Smooth muscle cell (in vitro differentiated cells): ENCODE data around the gene RGS9BP. TPM values are rescaled to one million over a fixed set of nuclear protein-coding genes. Genes with fewer than 3 reads are reported as not detected.

Experiments
- DNase-seq: peaks from one replicate; lab custom pipeline; 2025; ENCODE audit not compliant: unreplicated experiment; lab: John Stamatoyannopoulos, UW
- H2AFZ ChIP-seq: fragments of 200-600 bp; sonication (generic); 2 replicates; pipeline ENCODE4 v1.6.0; 2016; ENCODE audit warnings: antibody characterized with exemption, low read depth, mild to moderate bottlenecking
- H3F3A ChIP-seq: fragments of 200-600 bp; sonication (generic); 2 replicates; pipeline ENCODE4 v1.6.0; 2017; ENCODE audit warnings: antibody characterized with exemption, low read depth
- H3K27ac ChIP-seq: fragments of 200-600 bp; sonication (generic); 2 replicates; pipeline ENCODE4 v1.5.1; 2016; ENCODE audit warnings: low read depth, mild to moderate bottlenecking
- H3K27me3 ChIP-seq: fragments of 200-600 bp; sonication (generic); 2 replicates; pipeline ENCODE4 v1.6.1; 2016; ENCODE audit warnings: low read depth, mild to moderate bottlenecking
- H3K36me3 ChIP-seq: fragments of 200-600 bp; sonication (generic); 2 replicates; pipeline ENCODE4 v1.5.1; 2016; ENCODE audit warnings: low read depth
- H3K4me1 ChIP-seq: fragments of 200-600 bp; sonication (generic); 2 replicates; pipeline ENCODE4 v1.5.1; 2016; ENCODE audit warnings: low read depth
- H3K4me2 ChIP-seq: fragments of 200-600 bp; sonication (generic); 2 replicates; pipeline ENCODE4 v1.6.0; 2016; ENCODE audit warnings: mild to moderate bottlenecking
- H3K4me3 ChIP-seq: fragments of 200-600 bp; sonication (generic); 2 replicates; pipeline ENCODE4 v1.5.1; 2016; ENCODE audit warnings: mild to moderate bottlenecking
- H3K79me2 ChIP-seq: fragments of 200-600 bp; sonication (generic); 2 replicates; pipeline ENCODE4 v1.6.0; 2016; ENCODE audit warnings: low read depth, mild to moderate bottlenecking
- H3K9ac ChIP-seq: fragments of 200-600 bp; sonication (generic); 2 replicates; pipeline ENCODE4 v1.6.0; 2016; ENCODE audit warnings: low read depth
- H3K9me3 ChIP-seq: fragments of 200-600 bp; sonication (generic); replicated peaks from 2 replicates; pipeline ENCODE4 v1.5.1; 2016; ENCODE audit warnings: low read depth
- H4K20me1 ChIP-seq: fragments of 200-600 bp; sonication (generic); 2 replicates; pipeline ENCODE4 v1.6.0; 2016; ENCODE audit warnings: low read depth
- CTCF ChIP-seq: fragments of 200-600 bp; sonication (generic); IDR thresholded peaks from 2 replicates; pipeline ENCODE4 v1.5.1; 2017; ENCODE audit warnings: borderline replicate concordance, mild to moderate bottlenecking, antibody characterized with exemption; ENCODE audit not compliant: insufficient read depth, poor library complexity, severe bottlenecking
- WGBS: methylation state at CpG from one replicate; pipeline ENCODE4 v1.1.7; 2016; ENCODE audit warnings: low lambda C conversion rate; 5-methylcytosine and 5-hydroxymethylcytosine counted together
- polyA plus RNA-seq: library from polyadenylated mRNA; unstranded; fragments of >200 nt; fragmentation: Nextera tagmentation; extraction: Ambion mirVana; gene quantifications from 2 replicates; pipeline ENCODE4 v1.2.1, GENCODE V29; 2016
- total RNA-seq: library from RNA; depleted of rRNA; stranded (reverse); fragments of >200 nt; gene quantifications from 2 replicates; pipeline ENCODE4 v1.2.3, GENCODE V29; 2014

RGS9BP gene
- total and polyA plus RNA-seq, 2 experiments from 2014 or later: not detected

GRCh38 chr19:32717496-32717895, 41.8 kb downstream of the RGS9BP start:
- 95% methylated on average over 5 of the region's 5 CpGs for WGBS

GRCh38 chr19:32718286-32718685, 42.6 kb downstream of the RGS9BP start:
- Histone ChIP-seq H3K4me1 (no peaks in the 10 kb centered on the region), H3K4me2 (no peak overlapping the region), H3K9me3 (no peaks in the 10 kb centered on the region), H3K9ac (no peak overlapping the region), H3F3A (no peaks in the 10 kb centered on the region), H2AFZ (no peak overlapping the region), H3K36me3 (peaks cover 5% of the 10 kb centered on the region), H3K4me3 (no peak overlapping the region), H3K27ac (no peak overlapping the region), H3K27me3 (no peaks in the 10 kb centered on the region), H3K79me2 (no peaks in the 10 kb centered on the region), H4K20me1 (no peaks in the 10 kb centered on the region)
- TF ChIP-seq CTCF: no peak
- no peak for DNase-seq
- 85% methylated on average over 7 of the region's 7 CpGs for WGBS

More at GRCh38 chr19:32717496-32717895, 41.8 kb downstream of the RGS9BP start:
- Histone ChIP-seq H3K9ac (no peak overlapping the region), H3K27me3 (no peaks in the 10 kb centered on the region), H4K20me1 (no peaks in the 10 kb centered on the region), H2AFZ (no peak overlapping the region), H3F3A (no peaks in the 10 kb centered on the region), H3K9me3 (no peaks in the 10 kb centered on the region), H3K4me3 (no peak overlapping the region), H3K4me1 (no peaks in the 10 kb centered on the region), H3K79me2 (no peaks in the 10 kb centered on the region), H3K27ac (no peak overlapping the region), H3K36me3 (peaks cover 5% of the 10 kb centered on the region), H3K4me2 (no peak overlapping the region)
- DNase-seq: no peak
- no peak for TF ChIP-seq CTCF

- Histone ChIP-seq H3K4me1 (no peaks in the 10 kb centered on the region), H2AFZ (no peak within 1 kb of the TSS)
- no peak for DNase-seq
Measured at GRCh38 chr19:32719611-32720059, 44.0 kb downstream of the RGS9BP start, which contains the start of gene TDRD12. Gene TDRD12 (plus strand): TSS chr19:32719767. CDS start chr19:32720073, 306 bp downstream.

More at GRCh38 chr19:32719611-32720059, 44.0 kb downstream of the RGS9BP start, which contains the start of gene TDRD12:
- no peaks in the 10 kb centered on the region for H3F3A ChIP-seq
- no peak for TF ChIP-seq CTCF
- no peaks in the 10 kb centered on the region for H3K79me2 ChIP-seq
- 96% methylated on average over 32 of the region's 44 CpGs for WGBS
- H3K27me3 ChIP-seq: no peaks in the 10 kb centered on the region
- peaks cover 5% of the 10 kb centered on the region for H3K36me3 ChIP-seq
- no peak within 1 kb of the TSS for H3K27ac ChIP-seq
- H3K4me3 ChIP-seq: no peak within 1 kb of the TSS
- H3K9me3 ChIP-seq: no peaks in the 10 kb centered on the region
- H3K4me2 ChIP-seq: no peak within 1 kb of the TSS
- H4K20me1 ChIP-seq: no peaks in the 10 kb centered on the region
- no peak within 1 kb of the TSS for H3K9ac ChIP-seq
